ENCODE results near the gene MAST4. TPM values are rescaled to one million over a fixed set of nuclear protein-coding genes. Genes with fewer than 3 reads are reported as not detected.

The MAST4 gene
- total RNA-seq, 4 donors from 2014 or later, result 55.3 to 148 (median 110) TPM

DNA sequence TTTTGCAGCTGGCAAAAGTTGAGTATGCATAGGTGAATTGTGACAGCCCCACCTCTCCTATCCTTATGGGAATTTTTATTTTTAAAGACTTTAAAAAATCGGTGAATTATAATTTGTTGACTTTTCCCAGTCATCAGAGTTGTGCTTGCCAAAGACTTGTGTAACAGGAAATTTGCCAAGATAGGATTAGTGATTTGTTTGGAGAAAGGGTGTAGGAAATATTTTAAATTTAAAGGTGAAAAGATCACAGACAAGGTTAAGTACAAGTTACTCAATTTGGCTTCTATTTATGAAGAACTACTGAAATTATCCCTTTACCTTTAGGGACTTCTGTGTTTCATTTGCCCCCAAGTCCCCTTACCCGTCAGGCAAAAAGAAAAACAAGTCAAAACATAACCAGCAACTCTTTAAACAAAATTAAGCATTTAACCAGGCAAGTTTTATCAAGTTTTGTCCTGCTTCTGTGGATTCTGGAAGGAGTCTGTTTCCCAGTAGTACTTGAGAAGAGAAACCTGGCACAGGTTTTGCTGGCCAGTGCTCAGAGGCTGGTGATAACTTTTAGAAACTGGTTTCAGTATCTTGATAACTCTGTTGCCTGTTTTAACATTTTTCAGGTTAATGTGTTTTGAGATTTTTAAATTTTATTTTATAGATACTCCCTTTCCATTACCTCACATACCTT, 285.4 kb downstream of the MAST4 start:
- intact Hi-C loops (cut with DNase I), result no loop called here
- DNase-seq, result no peak
- WGBS, 2 donors, result 21 to 34% methylated on average over 2 of the region's 2 CpGs
- no peaks in the 10 kb centered on the region for H3K27me3 ChIP-seq
- H3K27ac ChIP-seq, result peak overlapping the region; percentile 64 to 89 (median 74)
- H3K9me3 ChIP-seq, result no peaks in the 10 kb centered on the region
- H3K4me3 ChIP-seq, result peak overlapping the region in 1 of 4 donors; percentile 13
- TF ChIP-seq, protein P1, sequence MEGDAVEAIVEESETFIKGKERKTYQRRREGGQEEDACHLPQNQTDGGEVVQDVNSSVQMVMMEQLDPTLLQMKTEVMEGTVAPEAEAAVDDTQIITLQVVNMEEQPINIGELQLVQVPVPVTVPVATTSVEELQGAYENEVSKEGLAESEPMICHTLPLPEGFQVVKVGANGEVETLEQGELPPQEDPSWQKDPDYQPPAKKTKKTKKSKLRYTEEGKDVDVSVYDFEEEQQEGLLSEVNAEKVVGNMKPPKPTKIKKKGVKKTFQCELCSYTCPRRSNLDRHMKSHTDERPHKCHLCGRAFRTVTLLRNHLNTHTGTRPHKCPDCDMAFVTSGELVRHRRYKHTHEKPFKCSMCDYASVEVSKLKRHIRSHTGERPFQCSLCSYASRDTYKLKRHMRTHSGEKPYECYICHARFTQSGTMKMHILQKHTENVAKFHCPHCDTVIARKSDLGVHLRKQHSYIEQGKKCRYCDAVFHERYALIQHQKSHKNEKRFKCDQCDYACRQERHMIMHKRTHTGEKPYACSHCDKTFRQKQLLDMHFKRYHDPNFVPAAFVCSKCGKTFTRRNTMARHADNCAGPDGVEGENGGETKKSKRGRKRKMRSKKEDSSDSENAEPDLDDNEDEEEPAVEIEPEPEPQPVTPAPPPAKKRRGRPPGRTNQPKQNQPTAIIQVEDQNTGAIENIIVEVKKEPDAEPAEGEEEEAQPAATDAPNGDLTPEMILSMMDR (IDR thresholded peaks at IDR 0.05), result no peak
- no peak for TF ChIP-seq POLR2A (IDR thresholded peaks at IDR 0.05)
- no peaks in the 10 kb centered on the region for H3K36me3 ChIP-seq
- H3K4me1 ChIP-seq, result peaks cover 12 to 61% (median 17%) of the 10 kb centered on the region in 3 donors

DNA sequence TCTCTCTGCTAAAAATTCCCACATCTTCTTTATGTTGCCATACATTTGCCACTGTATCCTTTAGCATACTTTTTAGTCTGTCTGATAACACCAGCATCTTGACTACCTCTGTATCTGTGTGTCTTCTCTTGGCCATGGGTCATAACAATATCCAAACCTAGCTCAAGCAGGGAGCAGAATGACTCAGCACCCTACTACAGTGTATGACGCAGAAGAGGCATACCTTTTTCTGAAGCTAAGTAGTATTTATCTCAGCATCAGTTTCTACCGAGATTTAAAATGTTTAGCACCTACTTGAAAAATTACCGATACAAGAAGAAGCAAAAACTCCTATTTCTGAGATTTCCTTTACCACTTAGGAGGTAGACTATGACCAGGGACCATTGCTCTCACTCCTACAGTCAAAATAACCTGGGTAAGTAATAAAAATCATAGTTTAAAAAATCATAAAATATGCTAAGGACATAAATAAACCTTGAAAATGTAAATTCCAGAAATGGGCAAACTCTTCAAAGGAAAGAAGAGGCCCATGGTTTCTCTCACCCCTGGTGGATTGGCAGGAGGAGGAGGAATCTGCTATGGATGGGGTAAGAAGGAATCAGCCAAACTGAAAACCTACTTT, 286.5 kb downstream of the MAST4 start:
- intact Hi-C loops (cut with DNase I), result no loop called here
- WGBS, 2 donors, result 17 to 45% methylated on average over 3 of the region's 3 CpGs
- Histone ChIP-seq H3K4me3 (no peak overlapping the region), H3K36me3 (no peaks in the 10 kb centered on the region), H3K27ac (peak overlapping the region; percentile 1 to 89 (median 74)), H3K27me3 (no peaks in the 10 kb centered on the region), H3K4me1 (peaks cover 12 to 57% (median 17%) of the 10 kb centered on the region in 3 donors), H3K9me3 (no peaks in the 10 kb centered on the region)
- TF ChIP-seq POLR2A (IDR thresholded peaks at IDR 0.05), result no peak
- TF ChIP-seq, protein P1 (IDR thresholded peaks at IDR 0.05), result no peak
- DNase-seq, result no peak

DNA sequence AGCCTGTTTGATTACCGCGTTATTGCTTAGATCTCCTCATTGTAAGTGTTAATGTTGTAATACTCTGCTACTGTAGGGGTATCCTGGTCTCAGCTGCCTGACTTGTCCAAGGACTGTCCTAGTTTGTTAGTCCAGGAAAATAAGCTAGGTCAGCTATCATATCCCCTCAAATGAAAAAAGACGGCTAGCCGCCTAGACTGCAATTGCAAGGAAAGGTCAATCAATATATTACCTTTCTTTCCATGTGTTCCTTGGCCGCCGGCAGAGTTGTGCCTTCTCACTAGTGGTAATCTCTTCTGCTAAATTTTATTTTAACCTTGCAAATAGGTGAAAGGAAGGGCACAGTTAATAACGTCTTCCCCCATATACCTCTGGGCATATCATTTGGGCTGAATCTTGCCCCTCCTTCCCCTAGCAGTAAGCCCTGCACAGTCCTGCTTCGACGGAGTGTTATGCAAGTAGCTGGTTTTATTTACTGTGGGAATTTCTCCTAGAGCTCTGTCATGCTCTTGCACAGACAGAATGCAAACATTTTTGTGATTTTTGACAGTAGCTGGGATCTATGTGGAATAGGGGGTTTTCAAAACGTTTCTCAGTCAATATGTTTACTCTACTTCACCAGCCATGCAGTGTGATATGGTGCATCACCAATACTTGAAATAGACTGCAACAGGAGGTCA, 288.5 kb downstream of the MAST4 start:
- H3K27me3 ChIP-seq, result no peaks in the 10 kb centered on the region
- DNase-seq, result no peak
- no peak overlapping the region for H3K4me3 ChIP-seq
- H3K4me1 ChIP-seq, result peaks cover 14 to 64% (median 18%) of the 10 kb centered on the region in 3 donors
- H3K27ac ChIP-seq, result no peak overlapping the region
- intact Hi-C loops (cut with DNase I), result no loop called here
- H3K36me3 ChIP-seq, result no peaks in the 10 kb centered on the region
- 63% methylated on average over 10 of the region's 10 CpGs for WGBS, 2 donors
- H3K9me3 ChIP-seq, result no peaks in the 10 kb centered on the region
- TF ChIP-seq POLR2A (IDR thresholded peaks at IDR 0.05), result no peak
- TF ChIP-seq, protein P1 (IDR thresholded peaks at IDR 0.05), result no peak

DNA sequence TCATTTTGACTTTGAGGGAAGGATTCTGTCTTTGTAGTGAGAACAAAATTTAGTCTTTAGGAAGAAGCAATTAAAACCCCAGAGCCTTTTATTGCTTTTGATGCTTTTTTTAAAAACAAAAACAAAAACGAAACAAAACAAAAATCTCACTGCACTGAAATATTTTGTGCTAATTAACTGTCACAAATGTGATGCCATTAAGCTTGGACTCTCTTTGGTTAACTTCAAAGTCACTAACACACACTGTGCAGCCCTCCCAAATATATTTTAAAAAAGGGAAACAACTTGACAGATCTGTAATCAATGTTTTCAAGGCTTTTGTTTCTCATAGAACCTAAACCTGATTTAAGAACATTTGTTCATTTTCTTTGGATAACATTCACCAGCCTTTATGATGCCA, 290.7 kb downstream of the MAST4 start:
- intact Hi-C loops (cut with DNase I), result no loop called here
- H3K36me3 ChIP-seq, result no peaks in the 10 kb centered on the region
- TF ChIP-seq POLR2A (IDR thresholded peaks at IDR 0.05), result no peak
- TF ChIP-seq, protein P1 (IDR thresholded peaks at IDR 0.05), result no peak
- H3K4me1 ChIP-seq, result peaks cover 10 to 69% (median 11%) of the 10 kb centered on the region in 3 donors
- H3K9me3 ChIP-seq, result no peaks in the 10 kb centered on the region
- H3K27ac ChIP-seq, result no peak overlapping the region
- no peak overlapping the region for H3K4me3 ChIP-seq
- WGBS, 2 donors, result 69 to 73% methylated on average over 1 of the region's 1 CpG
- DNase-seq, result no peak
- H3K27me3 ChIP-seq, result no peaks in the 10 kb centered on the region

DNA sequence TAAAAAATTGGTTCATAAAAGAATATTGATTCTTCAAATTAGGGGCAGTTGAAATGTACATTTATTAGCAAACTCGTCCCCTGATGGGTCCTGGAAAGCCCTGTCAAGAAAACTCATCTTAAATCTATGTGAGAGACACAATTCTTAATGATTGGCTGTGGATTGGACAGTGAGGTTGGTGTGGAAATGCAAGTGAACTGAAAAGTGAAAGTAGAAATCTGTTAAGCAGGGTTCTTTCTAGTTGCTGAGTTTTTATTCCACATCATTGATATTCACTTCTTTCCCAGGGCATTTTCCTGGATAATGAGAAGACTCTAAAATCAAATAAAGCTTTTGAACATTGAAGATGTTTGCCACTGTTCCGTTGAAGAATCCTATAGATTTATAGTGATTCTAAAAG, 292.4 kb downstream of the MAST4 start:
- no peak overlapping the region for H3K27ac ChIP-seq
- H3K36me3 ChIP-seq, result no peaks in the 10 kb centered on the region
- H3K4me3 ChIP-seq, result no peak overlapping the region
- TF ChIP-seq POLR2A (IDR thresholded peaks at IDR 0.05), result no peak
- TF ChIP-seq, protein P1 (IDR thresholded peaks at IDR 0.05), result no peak
- H3K4me1 ChIP-seq, result peaks cover 9 to 64% (median 10%) of the 10 kb centered on the region in 3 donors
- no peak for DNase-seq
- 38 to 44% methylated on average over 2 of the region's 2 CpGs for WGBS, 2 donors
- intact Hi-C loops (cut with DNase I), result no loop called here
- H3K27me3 ChIP-seq, result no peaks in the 10 kb centered on the region
- H3K9me3 ChIP-seq, result no peaks in the 10 kb centered on the region

Data from esophagus squamous epithelium (tissue), 5 donors.